OCI-LY1 (cell line): ENCODE measurements around the gene BAD.

Source experiments
- CTCF ChIP-seq: fragments of 200-600 bp; sonication (generic), shearing (Covaris generic); IDR thresholded peaks from 2 replicates; pipeline ENCODE4 v1.5.1; 2017; ENCODE audit warnings: mild to moderate bottlenecking, antibody characterized with exemption, low read length, moderate library complexity, mixed read lengths
- EZH2 ChIP-seq: fragments of 200-600 bp; sonication (generic), shearing (Covaris generic); IDR thresholded peaks from 2 replicates; pipeline ENCODE4 v1.8.0; 2017; ENCODE audit warnings: borderline replicate concordance, mixed run types, mild to moderate bottlenecking, antibody characterized with exemption, low read length, moderate library complexity, mixed read lengths

GRCh38 chr11:64258356-64258755 lies 26.1 kb downstream of the BAD start:
- TF ChIP-seq EZH2: no peak
- no peak for TF ChIP-seq CTCF
